Upper lobe of left lung (tissue), 4 donors: ENCODE measurements around the gene MCTP1.

Source experiments
- CTCF ChIP-seq, 6 experiments: fragments of 450-650 bp in 4 of 6; fragments of 200-600 bp in 2 of 6; sonication (generic) in 2 of 6; IDR thresholded peaks; one replicate each; pipeline ENCODE4 v1.5.1; 2016 to 2019; ENCODE audit warnings: antibody characterized with exemption in 6 of 6
- EP300 ChIP-seq, 4 donors: sonication (generic); formaldehyde crosslinking; IDR thresholded peaks; one replicate each; pipeline ENCODE4 v1.5.1; 2017; ENCODE audit warnings: antibody characterized with exemption in 4 of 4, control low read depth in 2 of 4
- POLR2A ChIP-seq, 4 donors: fragments of 450-650 bp; IDR thresholded peaks; one replicate each; pipeline ENCODE4 v1.5.1; 2016 to 2017; ENCODE audit warnings: antibody characterized with exemption in 4 of 4, mild to moderate bottlenecking in 2 of 4
- POLR2AphosphoS5 ChIP-seq, 2 donors: sonication (generic); formaldehyde crosslinking; IDR thresholded peaks; one replicate each; pipeline ENCODE4 v1.5.1; 2017; ENCODE audit warnings: antibody characterized with exemption in 2 of 2

- no peak for TF ChIP-seq CTCF (IDR thresholded peaks at IDR 0.05)
- TF ChIP-seq POLR2A (IDR thresholded peaks at IDR 0.05) = no peak
- no peak for TF ChIP-seq POLR2AphosphoS5 (IDR thresholded peaks at IDR 0.05)
- TF ChIP-seq EP300 (IDR thresholded peaks at IDR 0.05) = no peak
These were observed 212.6 kb downstream of the MCTP1 start for GRCh38 chr5:95072281-95072680.
